NCI-H1694 treated with DMSO at 0.1 percent for 48 hours (cell line): ENCODE results near the gene LENG9.
A peak's percentile ranks its signal among the peaks of the same experiment; 100 is the strongest.

Experiments used
- DNase-seq: peaks from one replicate; lab custom pipeline; 2025; lab: John Stamatoyannopoulos, UW

Gene LENG9

GRCh38 chr19:54439174-54439851, 24.3 kb downstream of the LENG9 start:
- DNase-seq = peak; percentile 9

GRCh38 chr19:54436628-54437252, 26.8 kb downstream of the LENG9 start:
- DNase-seq = no peak

DNA sequence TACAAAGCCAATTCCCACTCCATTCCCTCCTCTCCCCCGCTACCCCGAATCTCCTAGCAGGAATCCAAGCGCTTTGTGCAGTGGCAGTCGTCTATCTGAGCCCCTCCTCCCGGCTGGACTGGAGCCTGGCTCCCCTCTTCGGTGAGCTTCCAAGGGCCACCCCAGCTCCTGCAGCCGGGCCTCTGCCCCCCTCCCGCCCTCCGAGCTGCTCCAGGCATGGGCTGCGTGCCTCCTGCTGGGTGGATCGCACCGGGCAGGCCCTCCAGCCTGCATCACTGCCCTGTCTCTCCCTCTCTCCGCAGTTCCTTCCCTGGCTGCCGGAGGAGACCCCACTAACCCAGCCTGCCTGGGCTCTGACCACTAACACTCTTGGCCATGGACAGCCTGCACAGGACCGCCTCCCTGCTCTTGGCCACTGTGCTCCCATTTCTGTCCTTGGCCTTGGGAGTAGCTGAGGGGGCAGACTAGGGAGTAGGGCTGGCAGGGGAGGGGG, 27.5 kb downstream of the LENG9 start:
- no peak for DNase-seq

DNA sequence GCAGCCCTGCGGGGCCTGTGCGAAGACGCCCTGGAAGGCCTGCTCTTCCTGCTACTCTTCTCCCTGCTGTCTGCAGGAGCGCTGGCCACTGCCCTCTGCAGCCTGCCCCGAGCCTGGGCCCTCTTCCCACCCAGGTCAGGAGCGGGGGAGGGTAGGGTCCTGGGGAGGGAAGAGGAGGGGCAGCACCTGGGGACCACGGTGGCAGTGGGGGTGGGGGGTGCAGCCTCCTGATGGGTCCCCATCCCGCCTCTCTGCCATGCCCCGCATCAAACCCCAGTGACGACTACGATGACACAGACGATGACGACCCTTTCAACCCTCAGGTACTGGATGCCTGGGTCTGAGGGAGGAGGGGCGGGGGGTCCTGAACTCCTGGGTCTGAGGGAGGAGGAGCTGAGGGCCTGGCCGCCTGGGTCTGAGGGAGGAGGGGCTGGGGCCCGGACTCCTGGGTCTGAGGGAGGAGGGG, 28.0 kb downstream of the LENG9 start:
- no peak for DNase-seq

GRCh38 chr19:54434873-54435214, 28.7 kb downstream of the LENG9 start:
- no peak for DNase-seq

DNA sequence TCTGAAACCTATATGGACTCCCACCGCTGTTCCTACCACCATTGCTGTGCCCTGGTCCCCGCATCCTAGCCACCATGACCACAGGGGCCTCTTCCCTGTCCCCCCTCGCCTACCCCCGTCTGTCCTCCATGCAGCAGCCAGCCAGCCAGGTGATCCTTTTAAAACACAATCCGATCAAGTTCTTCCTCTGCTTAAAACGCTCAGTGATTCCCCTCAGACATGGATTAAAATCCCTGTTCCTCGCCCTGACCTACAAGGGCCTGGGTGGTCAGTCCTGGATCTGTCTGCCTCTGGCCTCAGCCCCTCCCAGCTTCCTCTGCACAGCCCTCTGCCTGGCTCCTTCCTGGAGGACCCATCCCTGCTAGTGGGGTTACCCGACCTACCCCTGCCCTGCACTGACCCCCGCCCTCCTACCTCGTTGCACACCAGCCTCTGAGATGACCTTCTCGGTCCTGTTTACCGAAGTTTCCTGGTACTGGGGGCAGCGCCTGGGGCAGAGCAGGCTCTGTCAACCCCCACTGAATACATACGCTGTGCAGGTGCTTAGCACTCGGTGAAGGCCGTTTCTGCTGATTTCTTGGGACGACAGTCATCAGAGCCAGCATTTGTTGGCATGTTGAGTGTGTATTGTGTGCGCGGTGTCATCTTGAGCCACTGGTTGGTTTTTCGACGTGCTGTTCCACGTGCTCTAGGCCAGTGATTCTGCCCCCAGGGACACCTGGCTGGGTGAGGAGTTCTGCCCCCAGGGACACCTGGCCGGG, 29.3 kb downstream of the LENG9 start:
- no peak for DNase-seq

GRCh38 chr19:54433697-54434096, 29.9 kb downstream of the LENG9 start:
- DNase-seq = no peak

DNA sequence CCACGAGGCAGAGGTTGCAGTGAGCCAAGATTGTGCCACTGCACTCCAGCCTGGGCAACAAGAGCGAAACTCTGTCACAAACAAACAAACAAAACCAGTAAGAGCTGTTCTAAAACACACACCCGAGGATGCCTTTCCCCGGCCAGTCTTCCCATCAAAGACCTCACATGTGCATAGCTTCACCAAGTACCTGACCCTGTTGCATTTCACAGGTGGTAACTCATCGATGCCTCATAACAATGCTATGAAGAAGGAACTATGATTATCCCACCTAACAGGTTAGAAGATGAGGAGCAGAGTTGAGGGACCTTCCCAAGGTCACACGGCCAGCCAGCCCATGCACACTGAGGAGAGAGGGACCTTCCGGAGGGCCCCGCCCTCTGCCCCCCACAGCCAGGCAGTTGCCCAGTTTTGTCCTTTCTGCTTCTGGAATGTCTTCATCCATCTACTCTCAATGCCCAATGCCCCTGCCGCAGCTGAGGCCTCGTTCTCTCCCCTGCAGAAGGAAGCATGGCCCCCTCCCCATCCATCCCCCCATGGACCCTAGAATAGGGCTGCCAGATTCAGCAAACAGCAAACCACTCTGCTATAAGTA, 31.3 kb downstream of the LENG9 start:
- DNase-seq = no peak

DNA sequence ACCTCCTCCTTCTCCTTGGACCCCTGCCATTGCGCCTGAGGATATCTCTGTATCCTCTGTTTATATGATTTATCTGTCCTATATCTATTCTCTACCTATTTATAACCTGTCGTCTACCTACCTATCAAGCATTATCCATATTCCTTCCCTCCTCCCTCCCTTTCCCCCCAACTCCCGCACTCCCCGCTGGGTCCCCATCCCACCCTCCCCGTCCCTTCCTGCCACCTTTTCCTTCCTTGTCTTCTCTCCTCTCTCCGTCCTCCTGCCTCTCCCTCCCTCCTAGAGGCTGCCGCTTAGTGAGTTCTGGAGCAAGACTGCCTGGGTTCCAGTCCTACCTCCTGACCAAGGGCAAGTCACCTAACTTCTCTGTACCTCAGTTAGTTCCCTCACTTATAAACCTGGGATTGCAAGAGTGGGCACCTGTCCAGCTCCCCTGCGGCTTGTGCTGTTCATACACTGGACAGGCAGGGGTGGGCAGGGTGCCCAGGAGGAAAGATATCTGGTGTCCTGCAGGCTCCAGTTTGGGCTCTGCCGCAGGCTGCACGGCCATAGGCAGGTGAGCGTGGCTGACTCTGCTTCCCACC, 32.2 kb downstream of the LENG9 start:
- no peak for DNase-seq

- peak; percentile 10 for DNase-seq
These were observed 33.0 kb downstream of the LENG9 start for GRCh38 chr19:54430306-54431254.

- no peak for DNase-seq
These were observed 33.9 kb downstream of the LENG9 start for GRCh38 chr19:54429545-54430227.

DNA sequence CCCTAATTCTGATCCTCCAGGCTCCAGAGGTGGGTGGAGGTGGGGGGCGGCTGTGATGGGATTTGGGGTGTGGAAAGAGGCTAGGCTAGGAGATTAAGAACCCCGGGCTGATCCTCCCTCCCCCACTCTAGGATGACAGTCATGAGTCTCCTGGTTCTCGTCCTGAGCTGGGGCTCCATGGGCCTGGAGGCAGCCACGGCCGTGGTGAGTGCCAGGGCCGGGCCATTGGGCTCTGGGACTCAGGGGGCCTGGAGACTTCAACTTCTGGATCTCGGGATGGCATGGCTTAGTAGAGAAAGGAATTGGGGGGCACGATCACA, 34.4 kb downstream of the LENG9 start:
- no peak for DNase-seq

DNA sequence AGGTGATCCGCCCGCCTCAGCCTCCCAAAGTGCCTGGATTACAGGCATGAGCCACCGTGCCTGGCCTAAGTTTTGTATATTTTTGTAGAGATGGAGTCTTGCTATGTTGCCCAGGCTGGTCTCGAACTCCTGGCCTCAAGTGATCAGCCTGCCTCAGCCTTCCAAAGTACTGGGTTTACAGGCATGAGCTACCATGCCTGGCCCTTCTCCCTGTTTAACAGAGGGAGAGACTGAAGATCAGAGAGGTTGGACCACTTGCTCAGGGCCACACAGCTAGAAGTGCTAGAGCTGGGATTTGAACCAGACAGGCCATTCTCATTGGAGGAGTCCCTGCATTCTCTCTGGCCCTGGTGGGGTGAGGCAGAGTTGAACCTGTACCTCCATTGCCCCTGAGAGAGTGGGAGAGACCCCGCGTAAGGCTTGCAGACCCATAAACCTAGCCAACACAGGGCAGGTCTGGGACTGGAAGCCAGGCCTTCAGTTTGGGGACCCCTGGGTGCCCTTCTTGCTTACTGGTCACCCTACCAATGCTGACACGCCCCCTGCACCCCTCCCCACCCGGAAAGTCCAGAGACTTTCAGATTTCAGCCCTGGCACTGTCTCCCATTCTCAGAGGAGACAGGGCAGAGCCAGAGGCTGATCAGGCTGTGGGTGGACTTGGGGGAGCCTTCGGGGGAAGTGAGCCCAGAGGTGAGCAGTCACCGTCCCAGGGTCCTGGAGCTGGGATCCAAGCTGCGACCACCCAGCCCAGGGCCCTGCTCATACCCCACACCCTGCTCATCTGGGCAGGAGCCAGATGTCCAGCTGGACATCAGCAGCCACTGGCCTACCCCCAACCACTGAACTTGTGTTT, 35.0 kb downstream of the LENG9 start:
- no peak for DNase-seq

GRCh38 chr19:54427586-54427985, 36.0 kb downstream of the LENG9 start:
- DNase-seq = no peak

GRCh38 chr19:54426291-54426931, 37.2 kb downstream of the LENG9 start:
- DNase-seq = no peak

- no peak for DNase-seq
These were observed 38.2 kb downstream of the LENG9 start for GRCh38 chr19:54425382-54425723.

DNA sequence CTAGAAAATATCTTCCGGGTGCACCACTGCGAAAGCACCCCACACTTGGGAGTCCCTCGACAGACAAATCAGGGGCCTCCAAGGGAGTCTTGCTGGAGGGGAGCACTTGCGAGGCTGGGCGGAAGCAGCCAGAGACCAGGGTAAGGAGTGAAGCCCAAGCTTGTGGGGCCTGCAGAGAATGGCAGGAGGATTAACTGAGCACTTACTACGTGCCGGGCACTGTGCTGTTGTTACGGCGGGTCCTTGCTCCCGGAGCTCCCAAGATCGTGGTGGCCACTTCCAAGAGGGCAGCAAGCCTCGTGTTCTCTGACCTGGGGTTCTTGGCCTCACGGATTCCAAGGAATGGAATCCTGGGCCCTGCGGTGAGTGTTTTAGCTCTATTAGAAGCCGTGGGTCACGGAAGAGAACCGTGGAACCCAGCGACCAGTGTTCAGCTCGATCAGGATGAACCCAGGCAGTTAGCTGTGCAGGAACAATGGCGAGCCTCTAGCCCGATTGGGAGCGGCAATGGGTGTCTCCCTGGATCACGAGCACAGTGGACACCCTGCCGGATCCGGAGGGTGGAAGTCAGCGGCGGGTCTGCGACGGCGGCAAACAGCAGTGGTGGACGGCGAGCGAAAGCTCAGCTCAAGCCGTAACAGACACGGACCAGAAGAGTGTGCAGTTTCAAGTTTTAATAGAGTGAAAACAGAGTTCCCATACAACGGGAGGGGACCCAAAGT, 38.8 kb downstream of the LENG9 start:
- DNase-seq = no peak

GRCh38 chr19:54424201-54424600, 39.4 kb downstream of the LENG9 start:
- DNase-seq = no peak

- no peak for DNase-seq
These were observed 41.4 kb downstream of the LENG9 start for GRCh38 chr19:54422136-54422535.
